Forelimb muscle (tissue), 1 donor: ENCODE data around the gene ARHGEF17. TPM values are rescaled to one million over a fixed set of nuclear protein-coding genes. Genes with fewer than 3 reads are reported as not detected.
A peak's percentile ranks its signal among the peaks of the same experiment; 100 is the strongest.

Experiments used
- DNase-seq: peaks from one replicate; pipeline ENCODE4 v3.0.0-alpha.2; 2013; ENCODE audit warnings: low read depth
- polyA plus RNA-seq: library from polyadenylated mRNA; unstranded; fragments of 120-200 nt; gene quantifications from one replicate; pipeline ENCODE4 v1.2.1, GENCODE V29; 2013; ENCODE audit not compliant: insufficient read length

Gene ARHGEF17
- polyA plus RNA-seq, 1 donor: 44.5 TPM

- peak; percentile 38 for DNase-seq
Measured at GRCh38 chr11:73393479-73394415, 85.7 kb downstream of the ARHGEF17 start.

GRCh38 chr11:73394416-73395296 lies 86.6 kb downstream of the ARHGEF17 start:
- DNase-seq: no peak

- DNase-seq: no peak
Measured at GRCh38 chr11:73395297-73396208, 87.5 kb downstream of the ARHGEF17 start.

GRCh38 chr11:73396251-73396930 lies 88.3 kb downstream of the ARHGEF17 start:
- DNase-seq: no peak

GRCh38 chr11:73396985-73397384 lies 88.9 kb downstream of the ARHGEF17 start:
- DNase-seq: no peak

GRCh38 chr11:73397468-73398131 lies 89.5 kb downstream of the ARHGEF17 start:
- DNase-seq: no peak

- DNase-seq: no peak
Measured at GRCh38 chr11:73398132-73398526, 90.1 kb downstream of the ARHGEF17 start.

GRCh38 chr11:73398721-73399120 lies 90.6 kb downstream of the ARHGEF17 start:
- no peak for DNase-seq

GRCh38 chr11:73399159-73399590 lies 91.1 kb downstream of the ARHGEF17 start:
- no peak for DNase-seq

GRCh38 chr11:73399636-73400035 lies 91.6 kb downstream of the ARHGEF17 start:
- DNase-seq: no peak

- DNase-seq: no peak
Measured at GRCh38 chr11:73400293-73400692, 92.2 kb downstream of the ARHGEF17 start.

GRCh38 chr11:73401217-73401923 lies 93.3 kb downstream of the ARHGEF17 start:
- DNase-seq: no peak

- no peak for DNase-seq
Measured at GRCh38 chr11:73401924-73402833, 94.1 kb downstream of the ARHGEF17 start.

- no peak for DNase-seq
Measured at GRCh38 chr11:73402834-73403185, 94.7 kb downstream of the ARHGEF17 start.

- DNase-seq: no peak
Measured at GRCh38 chr11:73403541-73403940, 95.5 kb downstream of the ARHGEF17 start.

- DNase-seq: no peak
Measured at GRCh38 chr11:73404048-73404447, 96.0 kb downstream of the ARHGEF17 start.

- no peak for DNase-seq
Measured at GRCh38 chr11:73404506-73405145, 96.5 kb downstream of the ARHGEF17 start.

- no peak for DNase-seq
Measured at GRCh38 chr11:73405146-73405510, 97.1 kb downstream of the ARHGEF17 start.
